PC-3 (cell line): ENCODE measurements around the gene LRRC8A. TPM values are rescaled to one million over a fixed set of nuclear protein-coding genes. Genes with fewer than 3 reads are reported as not detected.
A peak's percentile ranks its signal among the peaks of the same experiment; 100 is the strongest.

Experiments used
- ATAC-seq: fragments of 200-7000 bp; cut with Tn5 transposase; 2 replicates; pipeline ENCODE4 v1.9.1; 2020; ENCODE audit warnings: mild to moderate bottlenecking, moderate library complexity
- BruUV-seq: library from RNA; stranded (reverse); fragments of 400-500 nt; replicated peaks from 2 replicates; lab custom pipeline; 2021; lab: Mats Ljungman, UMichigan
- CTCF ChIA-PET: fragments of 300-600 bp; sonication (Branson Sonifier 250); formaldehyde crosslinking; loops from one replicate; lab custom pipeline; 2022; ENCODE audit warnings: antibody characterized with exemption; lab: Charles Lee
- POLR2A ChIA-PET: fragments of 300-600 bp; sonication (Branson Sonifier 250); formaldehyde crosslinking; loops from one replicate; lab custom pipeline; 2022; ENCODE audit warnings: antibody characterized with exemption; ENCODE audit not compliant: unreplicated experiment; lab: Charles Lee
- DNase-seq: peaks from one replicate; pipeline ENCODE4 v3.0.0-alpha.2; 2015
- H2AFZ ChIP-seq: fragments of 300-600 bp; sonication (generic); 2 replicates; pipeline ENCODE4 v1.6.0; 2016; ENCODE audit warnings: antibody characterized with exemption, low read length
- H3F3A ChIP-seq: fragments of 300-600 bp; sonication (generic); one replicate; pipeline ENCODE4 v1.6.0; 2017; ENCODE audit warnings: antibody characterized with exemption, low read length, control low read depth, mild to moderate bottlenecking; ENCODE audit not compliant: unreplicated experiment
- H3K27ac ChIP-seq: fragments of 300-600 bp; sonication (generic); 2 replicates; pipeline ENCODE4 v1.5.1; 2016; ENCODE audit warnings: mild to moderate bottlenecking, low read length
- H3K27me3 ChIP-seq: fragments of 300-600 bp; sonication (generic); 2 replicates; pipeline ENCODE4 v1.6.1; 2016; ENCODE audit warnings: low read length, mixed read lengths
- H3K36me3 ChIP-seq: fragments of 300-600 bp; sonication (generic); 2 replicates; pipeline ENCODE4 v1.6.1; 2016; ENCODE audit warnings: low read depth, mixed run types, low read length, mixed read lengths
- H3K4me1 ChIP-seq: fragments of 300-600 bp; sonication (generic); 2 replicates; pipeline ENCODE4 v1.5.1; 2016; ENCODE audit warnings: low read length; ENCODE audit not compliant: insufficient read depth
- H3K4me2 ChIP-seq: fragments of 300-600 bp; sonication (generic); 2 replicates; pipeline ENCODE4 v1.6.0; 2016; ENCODE audit warnings: low read length
- H3K4me3 ChIP-seq: fragments of 300-600 bp; sonication (generic); 2 replicates; pipeline ENCODE4 v1.5.1; 2016; ENCODE audit warnings: mild to moderate bottlenecking, low read length, mixed read lengths
- H3K79me2 ChIP-seq: fragments of 300-600 bp; sonication (generic); 2 replicates; pipeline ENCODE4 v1.6.1; 2017; ENCODE audit warnings: low read length, mixed read lengths
- H3K9ac ChIP-seq: fragments of 300-600 bp; sonication (generic); 2 replicates; pipeline ENCODE4 v1.6.0; 2016; ENCODE audit warnings: mild to moderate bottlenecking, low read length
- H3K9me2 ChIP-seq: fragments of 300-600 bp; sonication (generic); replicated peaks from 2 replicates; pipeline ENCODE4 v1.6.1; 2016; ENCODE audit warnings: mixed run types, low read length, mixed read lengths
- H3K9me3 ChIP-seq: fragments of 300-600 bp; sonication (generic); 2 replicates; pipeline ENCODE4 v1.6.1; 2016; ENCODE audit warnings: low read length, mixed read lengths
- H4K20me1 ChIP-seq: fragments of 300-600 bp; sonication (generic); 2 replicates; pipeline ENCODE4 v1.6.1; 2016; ENCODE audit warnings: low read length, mixed read lengths
- CTCF ChIP-seq: fragments of 300-600 bp; sonication (generic); conservative IDR thresholded peaks from 2 replicates; pipeline ENCODE4 v1.5.1; 2017; ENCODE audit warnings: antibody characterized with exemption, low read depth, mild to moderate bottlenecking, low read length
- EZH2 ChIP-seq: fragments of 300-600 bp; sonication (generic); IDR thresholded peaks from one replicate; pipeline ENCODE4 v1.6.1; 2017; ENCODE audit warnings: antibody characterized with exemption, mild to moderate bottlenecking, low read length; ENCODE audit not compliant: unreplicated experiment
- EZH2phosphoT487 ChIP-seq: fragments of 300-600 bp; sonication (generic); IDR thresholded peaks from 2 replicates; pipeline ENCODE4 v1.6.1; 2018; ENCODE audit warnings: mild to moderate bottlenecking, antibody characterized with exemption, low read length, borderline replicate concordance
- intact Hi-C: fragments of 100-400 bp; cut with micrococcal nuclease; formaldehyde crosslinking; loops from 2 replicates; pipeline ENCODE4 v1.9.0; 2023
- total RNA-seq: library from RNA; depleted of rRNA; stranded (reverse); fragments of >200 nt; gene quantifications from 2 replicates; pipeline ENCODE4 v1.2.3, GENCODE V29; 2014

Gene LRRC8A
- total RNA-seq, 1 experiment from 2014 or later: 65.5 TPM

GRCh38 chr9:128945798-128946501 is 64.0 kb downstream of the LRRC8A start:
- Histone ChIP-seq H3K36me3 (no peaks in the 10 kb centered on the region), H3K4me2 (peak overlapping the region; percentile 85), H3K79me2 (peaks cover 25% of the 10 kb centered on the region), H3K9me3 (no peaks in the 10 kb centered on the region), H3K4me1 (peaks cover 10% of the 10 kb centered on the region; the same call in 1 of the 2 replicates), H3K27me3 (no peaks in the 10 kb centered on the region), H3K9me2 (no peaks in the 10 kb centered on the region), H3F3A (no peaks in the 10 kb centered on the region), H4K20me1 (no peaks in the 10 kb centered on the region), H3K4me3 (no peak overlapping the region; the same call in 1 of the 2 replicates), H2AFZ (no peak overlapping the region), H3K9ac (no peak overlapping the region), H3K27ac (no peak overlapping the region)
- no peak for TF ChIP-seq EZH2phosphoT487
- no peak for TF ChIP-seq CTCF
- no peak for TF ChIP-seq EZH2
- ATAC-seq: no peak
- no TSS peak for BruUV-seq
- ChIA-PET CTCF (no interaction called here), POLR2A (no interaction called here)
- DNase-seq: no peak
- intact Hi-C loops: no loop called here

DNA sequence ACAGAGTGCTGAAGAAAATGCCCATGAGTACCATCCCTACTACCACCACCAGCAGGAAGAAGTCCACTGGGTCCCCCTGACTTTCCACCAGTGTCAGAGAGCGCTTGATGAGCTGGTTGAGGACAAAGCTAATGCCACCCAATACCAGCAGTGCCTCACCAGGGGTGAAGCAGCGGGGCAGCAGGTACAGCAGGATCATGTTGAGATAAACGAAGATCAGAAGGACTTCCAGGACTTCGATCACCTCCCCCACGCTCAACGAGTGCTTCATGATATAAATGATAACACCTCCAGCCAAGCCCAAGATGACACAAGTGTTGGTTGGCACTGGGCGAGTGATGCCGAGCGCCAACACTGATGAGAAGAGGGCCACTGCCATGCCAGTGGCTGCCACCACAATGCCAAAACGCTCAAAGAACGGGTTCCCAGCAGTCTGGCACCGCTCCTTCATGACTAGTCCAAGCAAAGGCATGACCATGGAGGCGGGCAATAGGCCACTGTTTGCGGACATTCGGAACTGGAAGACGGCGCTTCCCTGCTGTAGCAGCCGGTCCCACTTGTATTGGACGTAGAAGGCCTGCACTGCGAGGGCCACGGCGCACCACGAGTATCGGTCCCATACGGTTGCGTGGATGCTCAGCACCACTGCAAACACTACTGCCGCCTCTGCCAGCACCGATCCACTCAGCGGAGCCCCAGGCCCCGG is 64.8 kb downstream of the LRRC8A start:
- ChIA-PET CTCF (interaction anchor here (0.5 kb wide), 1 partner anchor 16 kb away, joined by 3 read pairs; no protein-coding TSS in a partner anchor), POLR2A (no interaction called here)
- TSS peak; percentile 76 for BruUV-seq
- TF ChIP-seq CTCF (no peak), EZH2phosphoT487 (no peak), EZH2 (no peak)
- intact Hi-C loops: no loop called here
- no peaks in the 10 kb centered on the region for H3K9me3 ChIP-seq
- H3F3A ChIP-seq: no peaks in the 10 kb centered on the region
- H3K9me2 ChIP-seq: no peaks in the 10 kb centered on the region
- peak overlapping the region; percentile 20; the same call in 1 of the 2 replicates for H3K27ac ChIP-seq
- peaks cover 10% of the 10 kb centered on the region; the same call in 1 of the 2 replicates for H3K4me1 ChIP-seq
- H3K9ac ChIP-seq: peak overlapping the region; percentile 93
- H3K36me3 ChIP-seq: no peaks in the 10 kb centered on the region
- H3K4me2 ChIP-seq: peak overlapping the region; percentile 85
- peak overlapping the region; percentile 83 for H3K4me3 ChIP-seq
- H2AFZ ChIP-seq: peak overlapping the region; percentile 84
- H4K20me1 ChIP-seq: no peaks in the 10 kb centered on the region
- peaks cover 25% of the 10 kb centered on the region for H3K79me2 ChIP-seq
- ATAC-seq (peak; percentile 45), DNase-seq (peak; percentile 2)
- H3K27me3 ChIP-seq: no peaks in the 10 kb centered on the region

DNA sequence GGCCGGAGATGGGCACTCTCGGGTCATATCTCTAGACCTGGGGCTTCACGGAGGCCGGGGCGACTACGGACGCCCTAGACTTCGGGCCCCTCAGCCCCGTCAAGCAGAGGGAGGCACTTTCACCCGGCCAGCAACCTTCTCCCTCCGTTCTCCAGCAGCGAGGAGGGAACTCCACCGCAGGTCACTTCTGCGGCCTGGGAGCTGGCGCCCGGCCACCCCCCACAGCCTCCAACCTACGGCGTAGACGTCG is 65.3 kb downstream of the LRRC8A start:
- H3K9me2 ChIP-seq: no peaks in the 10 kb centered on the region
- H3K36me3 ChIP-seq: no peaks in the 10 kb centered on the region
- H3K4me2 ChIP-seq: peak overlapping the region; percentile 85
- peak overlapping the region; percentile 20; the same call in 1 of the 2 replicates for H3K27ac ChIP-seq
- H2AFZ ChIP-seq: peak overlapping the region; percentile 84
- peak overlapping the region; percentile 93 for H3K9ac ChIP-seq
- CTCF ChIA-PET: no interaction called here
- H3K4me1 ChIP-seq: peaks cover 10% of the 10 kb centered on the region; the same call in 1 of the 2 replicates
- no TSS peak for BruUV-seq
- TF ChIP-seq EZH2phosphoT487: no peak
- TF ChIP-seq EZH2: no peak
- no peak for TF ChIP-seq CTCF
- H3K27me3 ChIP-seq: no peaks in the 10 kb centered on the region
- no peaks in the 10 kb centered on the region for H4K20me1 ChIP-seq
- ATAC-seq: no peak; the same call in 1 of the 2 replicates
- peak overlapping the region; percentile 83 for H3K4me3 ChIP-seq
- H3K9me3 ChIP-seq: no peaks in the 10 kb centered on the region
- peaks cover 25% of the 10 kb centered on the region for H3K79me2 ChIP-seq
- POLR2A ChIA-PET: no interaction called here
- intact Hi-C loops: no loop called here
- DNase-seq: no peak
- no peaks in the 10 kb centered on the region for H3F3A ChIP-seq
